ENCODE results near the gene ARHGAP28. TPM values are rescaled to one million over a fixed set of nuclear protein-coding genes. Genes with fewer than 3 reads are reported as not detected.
"Not testable (repeated sequence)": the region's sequence is repeated elsewhere in the genome, so short reads cannot be mapped to it uniquely, and the experiment has no call there.

The ARHGAP28 gene
- total RNA-seq, 3 donors from 2014 or later (not counting 1 experiment from before 2014, with no cell fraction given): not detected

- Histone ChIP-seq H3K4me3 (ENCODE audit: low read length) (no peak overlapping the region), H3K9me3 (ENCODE audit: control insufficient read depth, insufficient read depth, low read length) (no peaks in the 10 kb centered on the region), H3K27me3 (ENCODE audit: control insufficient read depth, insufficient read depth, low read length) (no peaks in the 10 kb centered on the region), H3K4me1 (ENCODE audit: control insufficient read depth, insufficient read depth, low read length) (no peaks in the 10 kb centered on the region), H3K36me3 (ENCODE audit: control insufficient read depth, insufficient read depth, low read length) (no peaks in the 10 kb centered on the region), H3K27ac (ENCODE audit: low read length) (no peak overlapping the region)
- Mint-ChIP-seq H3K9me3 (peaks cover 0 to 4% of the 10 kb centered on the region in 2 donors), H3K4me1 (no peaks in the 10 kb centered on the region), H3K27ac (no peak overlapping the region), H3K4me3 (no peak overlapping the region), H3K36me3 (no peaks in the 10 kb centered on the region), H3K27me3 (ENCODE audit: low read depth in 2 of 2) (no peaks in the 10 kb centered on the region)
- no peak for TF ChIP-seq CTCF (IDR thresholded peaks at IDR 0.05)
- intact Hi-C loops (cut with micrococcal nuclease): no loop called here
- DNase-seq: no peak
- 95% methylated on average over 3 of the region's 3 CpGs for WGBS (ENCODE audit: insufficient coverage)
- no peak for ATAC-seq
Observed at GRCh38 chr18:6842081-6842480, 112.6 kb downstream of the ARHGAP28 start.

DNA sequence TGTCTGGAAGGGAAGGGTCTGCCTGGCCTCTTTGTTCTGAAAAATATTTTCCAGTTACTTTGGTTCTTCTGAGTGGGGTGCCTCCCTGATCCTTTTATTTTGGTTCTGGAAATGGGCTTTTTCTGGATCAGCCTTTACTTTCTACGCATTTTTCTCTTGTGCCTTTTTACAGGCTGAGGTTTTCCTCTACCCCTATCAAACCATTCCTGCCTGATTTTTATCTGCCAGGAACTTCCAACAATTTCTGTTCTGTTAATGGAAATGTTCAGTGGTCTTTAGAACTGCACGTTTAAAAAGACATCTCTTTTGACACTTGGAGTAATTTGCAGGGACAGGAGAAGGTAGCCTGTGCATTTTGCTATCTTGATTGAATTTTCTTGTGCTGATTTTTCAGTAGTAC, 113.8 kb downstream of the ARHGAP28 start:
- WGBS (ENCODE audit: insufficient coverage): 83% methylated on average over 2 of the region's 2 CpGs
- no peak for ATAC-seq
- H3K27ac Mint-ChIP-seq: no peak overlapping the region

DNA sequence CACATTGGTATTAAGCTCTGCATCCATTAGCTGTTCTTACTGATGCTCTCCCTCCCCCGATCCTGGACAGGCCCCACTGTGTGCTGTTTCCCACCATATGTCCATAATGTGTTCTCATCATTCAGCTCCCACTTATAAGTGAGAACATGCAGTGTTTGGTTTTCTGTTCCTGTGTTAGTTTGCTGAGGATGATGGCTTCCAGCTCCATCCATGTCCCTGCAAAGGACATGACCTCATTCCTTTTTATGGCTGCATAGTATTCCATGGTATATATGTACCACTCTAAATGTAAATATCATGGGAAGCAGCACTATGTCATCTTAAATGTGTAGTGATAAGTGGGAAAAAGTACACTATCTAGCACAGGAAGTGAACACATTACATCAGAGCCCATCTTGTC, 116.0 kb downstream of the ARHGAP28 start:
- H3K4me3 Mint-ChIP-seq; ATAC-seq; intact Hi-C loops (cut with micrococcal nuclease): not testable (repeated sequence)

More for the DNA sequence above, 113.8 kb downstream of the ARHGAP28 start:
- Mint-ChIP-seq H3K9me3 (peaks cover 2 to 7% of the 10 kb centered on the region in 2 donors), H3K36me3 (no peaks in the 10 kb centered on the region), H3K4me3 (no peak overlapping the region), H3K27me3 (ENCODE audit: low read depth in 2 of 2) (no peaks in the 10 kb centered on the region), H3K4me1 (no peaks in the 10 kb centered on the region)
- intact Hi-C loops (cut with micrococcal nuclease): no loop called here
- no peaks in the 10 kb centered on the region for H3K27me3 ChIP-seq (ENCODE audit: control insufficient read depth, insufficient read depth, low read length)
- no peak for TF ChIP-seq CTCF (IDR thresholded peaks at IDR 0.05)
- H3K36me3 ChIP-seq (ENCODE audit: control insufficient read depth, insufficient read depth, low read length): no peaks in the 10 kb centered on the region
- no peak overlapping the region for H3K27ac ChIP-seq (ENCODE audit: low read length)
- DNase-seq: no peak
- H3K4me3 ChIP-seq (ENCODE audit: low read length): no peak overlapping the region
- no peaks in the 10 kb centered on the region for H3K4me1 ChIP-seq (ENCODE audit: control insufficient read depth, insufficient read depth, low read length)
- no peaks in the 10 kb centered on the region for H3K9me3 ChIP-seq (ENCODE audit: control insufficient read depth, insufficient read depth, low read length)

GRCh38 chr18:6850396-6850795, 120.9 kb downstream of the ARHGAP28 start:
- no peaks in the 10 kb centered on the region for H3K27me3 ChIP-seq (ENCODE audit: control insufficient read depth, insufficient read depth, low read length)
- H3K4me3 Mint-ChIP-seq: no peak overlapping the region
- H3K4me3 ChIP-seq (ENCODE audit: low read length): no peak overlapping the region
- DNase-seq (no peak), ATAC-seq (no peak)
- H3K27me3 Mint-ChIP-seq (ENCODE audit: low read depth in 2 of 2): no peaks in the 10 kb centered on the region
- intact Hi-C loops (cut with micrococcal nuclease): no loop called here
- no peaks in the 10 kb centered on the region for H3K9me3 ChIP-seq (ENCODE audit: control insufficient read depth, insufficient read depth, low read length)
- H3K36me3 Mint-ChIP-seq: no peaks in the 10 kb centered on the region
- peaks cover 4 to 5% of the 10 kb centered on the region in 2 donors for H3K9me3 Mint-ChIP-seq
- no peak for TF ChIP-seq CTCF (IDR thresholded peaks at IDR 0.05)
- no peak overlapping the region for H3K27ac ChIP-seq (ENCODE audit: low read length)
- H3K27ac Mint-ChIP-seq: no peak overlapping the region
- H3K4me1 ChIP-seq (ENCODE audit: control insufficient read depth, insufficient read depth, low read length): no peaks in the 10 kb centered on the region
- 84% methylated on average over 1 of the region's 1 CpG for WGBS (ENCODE audit: insufficient coverage)
- no peaks in the 10 kb centered on the region for H3K4me1 Mint-ChIP-seq
- no peaks in the 10 kb centered on the region for H3K36me3 ChIP-seq (ENCODE audit: control insufficient read depth, insufficient read depth, low read length)

More for the DNA sequence above, 116.0 kb downstream of the ARHGAP28 start:
- H3K9me3 ChIP-seq (ENCODE audit: control insufficient read depth, insufficient read depth, low read length); H3K9me3 Mint-ChIP-seq; H3K4me1 Mint-ChIP-seq; H3K36me3 ChIP-seq (ENCODE audit: control insufficient read depth, insufficient read depth, low read length); H3K4me1 ChIP-seq (ENCODE audit: control insufficient read depth, insufficient read depth, low read length); H3K36me3 Mint-ChIP-seq; H3K27ac ChIP-seq (ENCODE audit: low read length); DNase-seq; H3K27me3 Mint-ChIP-seq (ENCODE audit: low read depth in 2 of 2); H3K4me3 ChIP-seq (ENCODE audit: low read length); H3K27me3 ChIP-seq (ENCODE audit: control insufficient read depth, insufficient read depth, low read length); H3K27ac Mint-ChIP-seq: not testable (repeated sequence)
- 100% methylated on average over 1 of the region's 1 CpG for WGBS (ENCODE audit: insufficient coverage)

Measured in natural killer cell (primary cell).